HepG2 (cell line): Measurements from ENCODE around the gene P3H3. TPM values are rescaled to one million over a fixed set of nuclear protein-coding genes. Genes with fewer than 3 reads are reported as not detected.

Experiments
- IRX3 ChIP-seq: sonication (generic); formaldehyde crosslinking; IDR thresholded peaks from 2 replicates; pipeline ENCODE4 v1.8.1; 2023; ENCODE audit warnings: mild to moderate bottlenecking, low read depth, missing genetic modification reagents, borderline replicate concordance
- NFYB ChIP-seq: sonication (generic); formaldehyde crosslinking; IDR thresholded peaks from 2 replicates; pipeline ENCODE4 v1.4.0; 2020; ENCODE audit warnings: missing genetic modification reagents
- PAF1 ChIP-seq: IDR thresholded peaks from 2 replicates; pipeline ENCODE4 v1.6.1; 2016; ENCODE audit warnings: missing genetic modification reagents, missing compliant biosample characterization
- RFX5 ChIP-seq: IDR thresholded peaks from 2 replicates; pipeline ENCODE4 v1.6.1; 2011; ENCODE audit warnings: low read depth, low read length, improper control_type of control experiment
- SETDB1 ChIP-seq: sonication (generic); formaldehyde crosslinking; IDR thresholded peaks from 2 replicates; pipeline ENCODE4 v1.5.1; 2020; ENCODE audit warnings: missing genetic modification reagents, mild to moderate bottlenecking, borderline replicate concordance
- SMARCE1 ChIP-seq: fragments of 450-650 bp; IDR thresholded peaks from 2 replicates; pipeline ENCODE4 v1.6.1; 2017; ENCODE audit warnings: borderline replicate concordance
- TBX2 ChIP-seq: sonication (generic); formaldehyde crosslinking; IDR thresholded peaks from 2 replicates; pipeline ENCODE4 v1.5.0; 2020; ENCODE audit warnings: missing genetic modification reagents, mild to moderate bottlenecking, borderline replicate concordance
- ZFP37 ChIP-seq: sonication (generic); formaldehyde crosslinking; IDR thresholded peaks from 2 replicates; pipeline ENCODE4 v1.4.0; 2020; ENCODE audit warnings: missing genetic modification reagents, borderline replicate concordance
- ZNF138 ChIP-seq: sonication (generic); formaldehyde crosslinking; IDR thresholded peaks from 2 replicates; pipeline ENCODE4 v1.5.0; 2020; ENCODE audit warnings: mild to moderate bottlenecking, low read depth, missing genetic modification reagents
- ZNF292 ChIP-seq: sonication (generic); formaldehyde crosslinking; IDR thresholded peaks from 2 replicates; pipeline ENCODE4 v1.8.1; 2022; ENCODE audit warnings: mild to moderate bottlenecking, low read depth, missing genetic modification reagents, borderline replicate concordance
- ZNF530 ChIP-seq: sonication (generic); formaldehyde crosslinking; IDR thresholded peaks from 2 replicates; pipeline ENCODE4 v1.5.0; 2020; ENCODE audit warnings: low read depth, mild to moderate bottlenecking, missing genetic modification reagents
- ZNF598 ChIP-seq: sonication (generic); formaldehyde crosslinking; IDR thresholded peaks from 2 replicates; pipeline ENCODE4 v1.5.1; 2020; ENCODE audit warnings: mild to moderate bottlenecking, missing genetic modification reagents, borderline replicate concordance
- ZNF687 ChIP-seq: sonication (generic); formaldehyde crosslinking; IDR thresholded peaks from 2 replicates; pipeline ENCODE4 v1.5.1; 2020; ENCODE audit warnings: mild to moderate bottlenecking, missing genetic modification reagents, moderate library complexity
- ZNF747 ChIP-seq: sonication (generic); formaldehyde crosslinking; IDR thresholded peaks from 2 replicates; pipeline ENCODE4 v1.8.1; 2023; ENCODE audit warnings: missing genetic modification reagents, mild to moderate bottlenecking, borderline replicate concordance
- ZNF772 ChIP-seq: sonication (generic); formaldehyde crosslinking; IDR thresholded peaks from 2 replicates; pipeline ENCODE4 v1.5.0; 2020; ENCODE audit warnings: mild to moderate bottlenecking, missing genetic modification reagents
- ZNF777 ChIP-seq: sonication (generic); formaldehyde crosslinking; IDR thresholded peaks from 2 replicates; pipeline ENCODE4 v1.4.0; 2020; ENCODE audit warnings: missing genetic modification reagents
- ZNF883 ChIP-seq: sonication (generic); formaldehyde crosslinking; IDR thresholded peaks from 2 replicates; pipeline ENCODE4 v1.5.1; 2020; ENCODE audit warnings: mild to moderate bottlenecking, missing genetic modification reagents; ENCODE audit errors: not compliant biosample characterization
- polyA plus RNA-seq, 8 experiments: library from polyadenylated mRNA; depleted of rRNA in 3 of 8; stranded (reverse) in 7 of 8; unstranded in 1 of 8; fragments of >200 nt; fragmentation: Illumina TruSeq in 4 of 8; extraction: Trizol in 4 of 8; gene quantifications; 2 replicates each; pipeline versions ENCODE4 v1.2.1 to v1.2.3, GENCODE V29; 2011 to 2016; ENCODE audit warnings: low read depth in 4 of 8, missing spikeins in 1 of 8, mixed read lengths in 1 of 8; ENCODE audit not compliant: insufficient read depth in 1 of 8
- total RNA-seq, 5 experiments: library from RNA; depleted of rRNA; stranded (reverse); fragments of >200 nt; fragmentation: Illumina TruSeq; extraction: Trizol; gene quantifications; 2 replicates each; pipeline ENCODE4 v1.2.3, GENCODE V29; 2016; ENCODE audit warnings: low read depth in 1 of 5
- TF ChIP-seq, protein P1 (sequence below): sonication (generic); formaldehyde crosslinking; IDR thresholded peaks from 2 replicates; pipeline ENCODE4 v1.9.0; 2022; ENCODE audit warnings: missing genetic modification reagents, mild to moderate bottlenecking, borderline replicate concordance
- TF ChIP-seq, protein P2 (sequence below): sonication (generic); formaldehyde crosslinking; IDR thresholded peaks from 2 replicates; pipeline ENCODE4 v1.4.0; 2020; ENCODE audit warnings: mild to moderate bottlenecking, missing genetic modification reagents
- TF ChIP-seq, protein P3 (sequence below): sonication (generic); formaldehyde crosslinking; IDR thresholded peaks from 2 replicates; pipeline ENCODE4 v1.4.0; 2020; ENCODE audit warnings: mild to moderate bottlenecking, low read depth, missing genetic modification reagents

Gene P3H3
- total and polyA plus RNA-seq, 2 of the 13 experiments (the other 11 are each of a cell fraction or from before 2014, with no cell fraction given) = 20.1 to 20.5 TPM

- TF ChIP-seq ZNF772 (CRISPR knock-in tag) (0 out of 2 replicates have a peak, but pooled peaks have one; percentile 31), IRX3 (CRISPR knock-in tag) (no peak), ZNF292 (no peak), ZNF747 (CRISPR knock-in tag) (no peak), PAF1 (CRISPR knock-in tag) (no peak), ZNF883 (CRISPR knock-in tag) (peak; percentile 18), ZFP37 (CRISPR knock-in tag) (no peak), ZNF598 (CRISPR knock-in tag) (0 out of 2 replicates have a peak, but pooled peaks have one; percentile 11), RFX5 (no peak), NFYB (CRISPR knock-in tag) (no peak), ZNF530 (CRISPR knock-in tag) (no peak), SETDB1 (CRISPR knock-in tag) (no peak), ZNF138 (CRISPR knock-in tag) (0 out of 2 replicates have a peak, but pooled peaks have one; percentile 40), ZNF687 (CRISPR knock-in tag) (peak; percentile 33), SMARCE1 (no peak), TBX2 (CRISPR knock-in tag) (peak; percentile 1; the same call in 1 of the 2 replicates), ZNF777 (CRISPR knock-in tag) (no peak)
- TF ChIP-seq, protein P1, sequence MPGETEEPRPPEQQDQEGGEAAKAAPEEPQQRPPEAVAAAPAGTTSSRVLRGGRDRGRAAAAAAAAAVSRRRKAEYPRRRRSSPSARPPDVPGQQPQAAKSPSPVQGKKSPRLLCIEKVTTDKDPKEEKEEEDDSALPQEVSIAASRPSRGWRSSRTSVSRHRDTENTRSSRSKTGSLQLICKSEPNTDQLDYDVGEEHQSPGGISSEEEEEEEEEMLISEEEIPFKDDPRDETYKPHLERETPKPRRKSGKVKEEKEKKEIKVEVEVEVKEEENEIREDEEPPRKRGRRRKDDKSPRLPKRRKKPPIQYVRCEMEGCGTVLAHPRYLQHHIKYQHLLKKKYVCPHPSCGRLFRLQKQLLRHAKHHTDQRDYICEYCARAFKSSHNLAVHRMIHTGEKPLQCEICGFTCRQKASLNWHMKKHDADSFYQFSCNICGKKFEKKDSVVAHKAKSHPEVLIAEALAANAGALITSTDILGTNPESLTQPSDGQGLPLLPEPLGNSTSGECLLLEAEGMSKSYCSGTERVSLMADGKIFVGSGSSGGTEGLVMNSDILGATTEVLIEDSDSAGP (CRISPR knock-in tag) = 0 out of 2 replicates have a peak, but pooled peaks have one; percentile 24
- TF ChIP-seq, protein P2, sequence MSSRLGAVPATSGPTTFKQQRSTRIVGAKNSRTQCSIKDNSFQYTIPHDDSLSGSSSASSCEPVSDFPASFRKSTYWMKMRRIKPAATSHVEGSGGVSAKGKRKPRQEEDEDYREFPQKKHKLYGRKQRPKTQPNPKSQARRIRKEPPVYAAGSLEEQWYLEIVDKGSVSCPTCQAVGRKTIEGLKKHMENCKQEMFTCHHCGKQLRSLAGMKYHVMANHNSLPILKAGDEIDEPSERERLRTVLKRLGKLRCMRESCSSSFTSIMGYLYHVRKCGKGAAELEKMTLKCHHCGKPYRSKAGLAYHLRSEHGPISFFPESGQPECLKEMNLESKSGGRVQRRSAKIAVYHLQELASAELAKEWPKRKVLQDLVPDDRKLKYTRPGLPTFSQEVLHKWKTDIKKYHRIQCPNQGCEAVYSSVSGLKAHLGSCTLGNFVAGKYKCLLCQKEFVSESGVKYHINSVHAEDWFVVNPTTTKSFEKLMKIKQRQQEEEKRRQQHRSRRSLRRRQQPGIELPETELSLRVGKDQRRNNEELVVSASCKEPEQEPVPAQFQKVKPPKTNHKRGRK (CRISPR knock-in tag) = no peak
- TF ChIP-seq, protein P3, sequence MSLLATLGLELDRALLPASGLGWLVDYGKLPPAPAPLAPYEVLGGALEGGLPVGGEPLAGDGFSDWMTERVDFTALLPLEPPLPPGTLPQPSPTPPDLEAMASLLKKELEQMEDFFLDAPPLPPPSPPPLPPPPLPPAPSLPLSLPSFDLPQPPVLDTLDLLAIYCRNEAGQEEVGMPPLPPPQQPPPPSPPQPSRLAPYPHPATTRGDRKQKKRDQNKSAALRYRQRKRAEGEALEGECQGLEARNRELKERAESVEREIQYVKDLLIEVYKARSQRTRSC (CRISPR knock-in tag) = no peak
Observed at GRCh38 chr12:6850796-6851152, 22.6 kb downstream of the P3H3 start (continued).
